Putamen (tissue), 1 donor: Measurements from ENCODE around the gene SMTNL1.
"Not testable (repeated sequence)": the region's sequence is repeated elsewhere in the genome, so short reads cannot be mapped to it uniquely, and the experiment has no call there.

Source experiments
- DNase-seq: peaks from one replicate; pipeline ENCODE4 v3.0.0-alpha.2; 2016; ENCODE audit warnings: low spot score

Gene SMTNL1

GRCh38 chr11:57508341-57509170 is 28.8 kb upstream of the SMTNL1 start:
- no peak for DNase-seq

- DNase-seq = no peak
Observed at GRCh38 chr11:57511741-57512430, 25.5 kb upstream of the SMTNL1 start.

GRCh38 chr11:57512646-57513451 is 24.5 kb upstream of the SMTNL1 start:
- DNase-seq = no peak

- no peak for DNase-seq
Observed at GRCh38 chr11:57513452-57513795, 24.0 kb upstream of the SMTNL1 start.

- no peak for DNase-seq
Observed at GRCh38 chr11:57513911-57514537, 23.4 kb upstream of the SMTNL1 start.

GRCh38 chr11:57514538-57515331 is 22.7 kb upstream of the SMTNL1 start:
- DNase-seq = no peak

GRCh38 chr11:57515332-57516060 is 21.9 kb upstream of the SMTNL1 start, which contains the start of gene SLC43A1:
TSS of gene SLC43A1 (minus strand) at chr11:57515702. CDS start at chr11:57514111, 1,591 bp downstream.
- DNase-seq = no peak

GRCh38 chr11:57516061-57516443 is 21.3 kb upstream of the SMTNL1 start:
- no peak for DNase-seq

GRCh38 chr11:57521116-57521515 is 16.3 kb upstream of the SMTNL1 start:
- no peak for DNase-seq

- DNase-seq = no peak
Observed at GRCh38 chr11:57523419-57523818, 14.0 kb upstream of the SMTNL1 start.

GRCh38 chr11:57527056-57527631 is 10.3 kb upstream of the SMTNL1 start:
- DNase-seq = peak; percentile 43

GRCh38 chr11:57529012-57529411 is 8.4 kb upstream of the SMTNL1 start:
- DNase-seq = no peak

- no peak for DNase-seq
Observed at GRCh38 chr11:57530215-57530595, 7.2 kb upstream of the SMTNL1 start.

- DNase-seq = peak; percentile 98
Observed at GRCh38 chr11:57530596-57531507, 6.5 kb upstream of the SMTNL1 start, which contains the start of gene TIMM10. TSS of gene TIMM10 (minus strand) at chr11:57530754. CDS start at chr11:57530189, 565 bp downstream.

- DNase-seq = not testable (repeated sequence)
Observed at GRCh38 chr11:57534449-57534848, 2.9 kb upstream of the SMTNL1 start.

- DNase-seq = no peak
Observed at GRCh38 chr11:57539342-57539741, 1.9 kb downstream of the SMTNL1 start.

- DNase-seq = no peak
Observed at GRCh38 chr11:57541169-57541568, 3.8 kb downstream of the SMTNL1 start.

- DNase-seq = no peak
Observed at GRCh38 chr11:57542582-57542981, 5.2 kb downstream of the SMTNL1 start.

- DNase-seq = no peak
Observed at GRCh38 chr11:57543593-57543992, 6.2 kb downstream of the SMTNL1 start.
